HL-60/S4 treated with retinoic acid at 250 ng/mL for 4 days and 3 days (cell line): Measurements from ENCODE around the gene UNC93B1.
"Not testable (repeated sequence)": the region's sequence is repeated elsewhere in the genome, so short reads cannot be mapped to it uniquely, and the experiment has no call there.

Experiments used
- in situ Hi-C: fragments of 300-500 bp; cut with MboI; formaldehyde crosslinking; loops from 2 replicates; pipeline ENCODE4 v1.7.0; 2022; ENCODE audit warnings: low sequenced_read_pairs

The UNC93B1 gene

DNA sequence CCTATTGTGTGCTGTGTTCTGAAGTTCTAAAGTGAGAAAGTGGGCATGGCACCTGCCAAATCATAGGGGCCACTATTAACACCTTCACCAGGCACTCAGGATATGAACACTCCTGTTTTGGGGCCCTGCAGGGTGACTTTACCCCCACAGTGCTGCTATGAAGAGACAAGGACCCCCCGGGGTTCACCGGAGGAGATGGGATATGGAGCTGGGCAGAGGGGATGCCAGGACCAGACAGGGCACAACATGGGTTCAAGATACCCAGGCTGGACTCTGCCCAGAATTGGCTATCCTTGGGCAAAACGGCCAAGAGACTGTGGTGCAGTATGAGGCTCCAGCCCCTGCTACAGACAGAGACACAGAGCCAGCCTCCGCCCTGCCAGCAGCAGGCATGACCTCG, 9.5 kb downstream of the UNC93B1 start:
- in situ Hi-C loops = not testable (repeated sequence)

DNA sequence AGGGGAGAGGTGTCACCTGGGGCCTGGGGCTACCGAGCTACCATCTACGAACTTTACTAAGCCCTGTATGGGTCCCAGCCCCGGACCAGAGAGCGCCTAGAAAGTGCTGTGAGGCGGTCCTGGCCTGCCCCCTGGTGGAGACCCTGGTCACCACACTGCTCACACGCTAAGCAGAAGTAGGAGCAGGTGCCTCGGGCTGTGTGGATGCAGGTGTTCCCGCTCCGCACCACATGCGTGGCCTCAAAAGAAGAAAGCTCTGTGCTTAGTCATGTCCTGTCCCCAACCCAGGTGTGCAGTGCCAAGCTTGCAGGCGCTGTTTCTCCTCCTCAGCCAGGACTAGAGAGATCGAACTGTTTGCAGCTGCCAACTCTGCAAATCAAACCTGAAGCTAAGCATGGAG, 10.1 kb downstream of the UNC93B1 start:
- in situ Hi-C loops = not testable (repeated sequence)

DNA sequence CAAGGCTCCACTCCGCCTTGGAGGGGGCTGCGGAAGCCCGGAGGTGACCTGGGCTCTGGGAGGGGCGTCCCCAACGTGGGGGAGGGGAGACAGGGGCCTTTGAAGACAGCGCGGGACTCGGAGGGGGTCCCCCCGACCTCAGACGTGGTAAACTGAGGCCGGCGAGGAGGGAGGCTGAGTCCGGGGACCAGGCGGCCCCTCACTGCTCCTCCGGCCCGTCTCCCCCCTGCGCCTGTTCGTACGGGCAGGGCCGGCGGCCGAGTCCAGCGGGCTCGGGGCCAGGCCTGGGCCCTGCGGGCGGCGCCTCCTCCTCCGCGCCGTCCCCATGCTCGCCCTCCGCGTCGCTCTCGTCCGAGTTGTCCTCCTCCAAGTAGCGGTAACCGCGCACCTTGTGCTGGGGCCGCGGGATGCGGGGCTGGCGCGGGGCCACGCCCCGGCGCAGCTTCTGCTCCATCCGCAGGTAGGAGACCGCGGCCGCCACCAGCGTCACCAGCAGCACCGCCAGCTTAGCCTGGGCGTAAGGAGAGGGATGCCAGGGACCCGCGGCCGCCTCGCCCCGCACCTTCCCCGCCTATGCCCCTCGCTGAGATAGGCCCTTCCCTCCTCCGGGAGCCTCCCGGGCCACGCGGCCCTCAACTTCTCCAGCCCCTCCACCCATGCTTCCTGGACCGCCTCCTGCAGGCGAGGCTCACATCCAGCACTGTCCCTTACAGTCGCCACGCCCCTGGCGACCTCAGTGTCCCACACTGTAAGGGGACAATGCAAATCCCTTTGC, 12.4 kb downstream of the UNC93B1 start:
- in situ Hi-C loops = not testable (repeated sequence)

DNA sequence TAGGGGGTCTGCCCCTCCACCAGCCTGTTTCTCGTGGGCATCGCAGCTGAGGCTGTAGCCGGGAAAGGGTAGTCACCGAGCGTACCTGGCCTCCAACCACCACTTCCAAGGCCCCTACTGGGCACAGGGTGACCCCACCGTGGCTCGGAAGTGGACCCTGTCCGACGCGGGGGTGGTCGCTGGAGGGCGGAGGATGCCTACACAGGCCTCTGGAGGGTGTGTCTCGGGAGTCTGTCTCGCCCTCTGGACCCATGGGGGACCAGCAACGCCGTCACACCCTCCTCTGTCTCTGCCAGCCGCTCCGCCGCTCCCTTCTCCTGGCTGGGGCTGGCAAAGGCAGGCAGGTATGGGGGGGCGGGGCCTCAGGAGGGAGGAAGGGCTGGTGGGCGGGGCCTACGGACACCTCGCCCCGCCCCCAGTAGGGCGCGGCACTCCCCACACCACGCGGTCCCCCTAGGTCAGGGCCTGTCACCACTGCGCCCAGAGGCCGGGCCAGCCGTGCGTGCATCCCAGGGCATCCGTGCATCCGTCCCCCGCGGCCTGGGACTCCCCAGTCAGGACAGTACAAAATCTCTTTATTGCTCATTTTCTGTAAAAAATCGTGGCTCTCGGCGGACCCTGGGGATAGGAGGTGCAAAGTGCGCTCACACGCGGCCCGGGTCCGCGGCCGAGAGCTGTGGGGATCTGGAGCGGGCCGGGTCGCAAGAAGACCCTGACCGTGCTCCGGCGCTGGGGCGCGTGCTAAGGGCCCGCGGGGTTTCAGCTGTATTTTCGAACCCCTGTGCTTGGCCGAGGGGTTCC, 13.2 kb downstream of the UNC93B1 start:
- in situ Hi-C loops = not testable (repeated sequence)

DNA sequence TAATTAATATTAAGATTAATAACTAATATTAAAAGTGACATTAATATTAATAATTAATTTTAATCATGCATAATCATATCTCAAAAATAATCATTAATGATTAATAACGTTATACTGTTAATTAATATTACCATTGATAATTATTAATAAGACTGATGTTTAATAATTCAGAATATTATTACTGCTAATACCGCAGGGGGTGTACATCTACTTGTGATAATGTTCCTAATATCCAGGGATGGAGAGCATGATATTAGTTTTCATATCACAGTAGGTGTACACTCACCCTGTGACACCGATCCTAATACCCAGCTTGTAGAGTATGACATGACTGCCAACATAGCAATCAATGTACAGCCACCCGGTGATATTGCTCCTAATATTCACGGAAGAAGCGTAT, 18.6 kb downstream of the UNC93B1 start:
- in situ Hi-C loops = not testable (repeated sequence)

DNA sequence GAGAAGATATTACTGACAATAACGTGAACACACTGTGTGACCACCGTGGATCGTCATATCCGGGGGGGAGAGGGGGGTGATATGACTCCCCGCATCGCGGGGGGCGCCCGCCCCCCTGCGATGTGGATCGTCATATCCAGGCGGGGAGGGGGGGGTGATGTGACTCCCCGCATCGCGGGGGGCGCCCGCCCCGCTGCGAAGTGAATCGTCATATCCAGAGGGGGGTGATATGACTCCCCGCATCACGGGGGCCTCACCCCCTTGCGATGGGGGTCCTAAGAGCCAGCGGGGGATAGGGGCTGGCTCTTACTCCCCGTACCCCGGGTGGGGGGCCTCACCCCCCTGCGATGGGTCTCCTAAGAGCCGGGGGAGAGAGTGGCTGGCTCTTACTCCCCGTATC, 19.9 kb downstream of the UNC93B1 start:
- in situ Hi-C loops = no loop called here

DNA sequence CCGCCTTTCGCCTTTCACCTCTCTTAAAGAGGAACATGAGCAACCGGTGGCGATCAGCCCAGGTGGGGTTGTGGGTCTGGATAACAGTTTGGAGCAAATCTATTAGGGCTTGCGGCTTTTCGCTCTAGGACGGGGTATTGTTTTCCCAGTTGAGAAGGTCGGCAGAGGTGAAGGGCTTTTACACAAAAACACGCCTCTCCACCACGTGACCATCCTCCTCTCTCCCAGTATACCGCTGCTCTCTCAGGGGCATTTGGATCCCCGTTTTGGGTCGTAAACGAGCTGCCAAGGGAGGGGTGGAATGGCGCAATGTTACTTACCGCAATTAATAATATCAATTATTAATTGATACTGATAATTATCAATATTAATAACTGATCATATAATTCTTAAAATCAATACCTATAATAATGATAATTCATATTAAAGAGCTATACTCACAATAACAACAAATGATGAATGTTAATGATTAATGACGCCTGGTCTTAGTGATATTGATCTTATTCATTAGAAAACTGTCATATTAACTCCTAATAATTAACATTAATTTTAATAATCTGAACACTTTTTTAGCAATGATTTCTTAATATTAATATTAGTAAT, 21.5 kb downstream of the UNC93B1 start:
- in situ Hi-C loops = not testable (repeated sequence)

DNA sequence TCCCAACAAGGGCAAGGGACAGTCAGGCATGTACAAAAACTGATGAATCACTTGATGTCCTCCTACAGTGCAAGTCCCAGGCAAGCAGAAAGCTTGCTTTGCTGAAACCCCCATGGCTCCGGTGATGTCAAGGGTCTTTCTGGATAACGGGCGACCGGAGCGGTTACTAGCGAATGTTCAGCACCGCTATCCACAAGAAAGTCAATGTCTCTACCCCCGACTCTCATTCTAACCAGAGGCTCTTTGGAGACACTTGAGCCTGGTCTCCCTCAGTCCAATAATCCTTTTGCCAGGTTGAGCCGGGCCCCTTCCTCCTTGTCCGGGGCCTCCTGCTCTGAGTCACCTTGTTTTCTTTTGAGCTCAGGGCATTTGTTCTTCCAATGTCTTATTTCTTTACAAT, 22.7 kb downstream of the UNC93B1 start:
- in situ Hi-C loops = not testable (repeated sequence)

DNA sequence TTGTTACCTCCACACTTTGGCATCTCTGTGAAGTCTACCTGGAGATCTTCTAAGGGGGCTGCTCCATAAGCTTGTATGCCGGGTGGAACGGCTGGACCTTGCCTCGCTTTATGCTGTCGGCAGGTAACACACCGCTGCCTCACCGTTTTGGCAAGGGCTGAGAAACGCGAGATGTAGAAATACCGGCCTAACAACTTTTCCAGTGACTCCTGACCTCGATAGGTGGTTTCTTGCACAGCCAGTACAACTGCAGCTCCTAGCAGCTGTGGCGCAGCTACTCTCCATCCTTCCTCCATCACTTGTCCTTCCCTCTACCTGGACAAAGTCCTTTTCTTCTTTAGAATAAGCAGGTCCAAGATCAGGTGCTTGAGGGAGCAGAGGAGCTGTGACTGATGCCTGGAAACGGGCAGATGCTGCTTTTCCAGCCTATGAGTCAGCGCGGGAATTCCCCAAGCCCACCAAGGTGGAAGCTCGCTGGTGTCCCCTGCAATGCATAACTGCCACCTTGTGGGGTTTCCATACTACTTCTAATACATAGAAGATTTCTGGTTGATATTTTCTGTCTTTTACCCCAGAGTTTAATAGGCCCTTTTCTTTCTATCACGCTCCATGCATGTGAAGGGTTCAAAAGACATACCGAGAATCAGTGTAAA, 25.0 kb downstream of the UNC93B1 start:
- in situ Hi-C loops = not testable (repeated sequence)

DNA sequence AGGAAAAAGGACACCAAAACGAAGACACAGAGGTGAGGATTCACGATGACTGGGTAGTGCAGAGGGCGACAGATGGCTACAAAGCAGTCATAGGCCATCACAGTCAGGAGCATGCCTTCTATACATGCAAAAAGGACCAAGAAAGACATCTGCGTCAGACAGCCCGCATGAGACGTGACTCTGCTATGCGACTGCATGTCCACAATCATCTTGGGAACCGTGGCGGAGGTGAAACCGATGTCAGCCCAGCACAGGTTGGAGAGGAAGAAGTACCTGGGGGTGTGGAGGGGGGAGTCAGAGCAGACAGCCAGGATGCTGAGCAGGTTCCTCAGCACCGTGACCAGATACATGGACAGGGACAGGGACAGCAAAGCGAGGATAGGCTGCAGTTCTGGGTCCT, 29.2 kb downstream of the UNC93B1 start:
- in situ Hi-C loops = loop anchor here (25.0 kb wide), 1 partner anchor 112 kb away; no protein-coding TSS in a partner anchor

DNA sequence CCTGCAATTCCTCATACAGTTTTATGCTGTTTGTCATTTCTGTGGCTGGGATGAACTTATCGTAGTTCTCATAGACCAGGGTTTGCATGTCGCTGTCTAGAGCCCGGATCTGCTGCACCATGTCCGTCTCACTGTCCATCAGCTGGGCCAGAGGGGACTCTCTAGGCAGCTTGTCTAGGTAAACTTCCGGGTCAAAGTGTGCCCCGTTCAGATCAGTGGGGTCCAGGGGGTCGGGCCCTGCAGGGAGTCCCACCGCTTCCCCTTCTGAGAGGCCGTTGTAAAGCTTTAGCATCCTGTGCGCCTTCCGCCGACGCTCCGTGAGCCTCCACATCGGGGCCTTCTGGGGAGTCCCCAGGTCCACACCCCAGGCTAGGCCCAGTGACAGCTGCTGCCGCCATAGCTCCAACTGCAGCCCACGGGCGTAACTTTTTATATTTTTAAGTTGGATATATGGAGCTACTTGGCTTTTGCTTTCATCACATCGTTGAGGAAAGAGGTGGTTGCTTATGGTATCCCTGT, 38.0 kb downstream of the UNC93B1 start:
- in situ Hi-C loops = loop anchor here (25.0 kb wide), 1 partner anchor 104 kb away; no protein-coding TSS in a partner anchor

DNA sequence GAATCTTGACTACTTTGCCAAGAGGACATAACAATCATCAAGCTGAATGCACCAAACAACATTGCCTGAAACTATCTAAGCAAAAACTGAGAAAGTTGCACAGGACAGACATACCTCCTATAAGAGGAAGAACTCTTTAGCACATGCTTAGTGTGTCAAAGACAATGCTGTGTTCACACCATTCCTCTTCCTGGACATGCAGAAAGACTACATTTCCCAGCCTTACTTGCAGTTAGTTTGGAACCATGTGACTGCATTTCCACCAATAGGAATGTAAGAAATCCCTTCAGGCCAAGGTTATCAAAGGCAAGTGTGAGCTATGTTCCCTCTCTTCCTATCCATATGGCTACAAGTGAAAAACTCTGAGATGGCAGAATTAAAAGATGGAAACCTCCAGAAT, 39.2 kb downstream of the UNC93B1 start:
- in situ Hi-C loops = loop anchor here (25.0 kb wide), 1 partner anchor 102 kb away; no protein-coding TSS in a partner anchor

DNA sequence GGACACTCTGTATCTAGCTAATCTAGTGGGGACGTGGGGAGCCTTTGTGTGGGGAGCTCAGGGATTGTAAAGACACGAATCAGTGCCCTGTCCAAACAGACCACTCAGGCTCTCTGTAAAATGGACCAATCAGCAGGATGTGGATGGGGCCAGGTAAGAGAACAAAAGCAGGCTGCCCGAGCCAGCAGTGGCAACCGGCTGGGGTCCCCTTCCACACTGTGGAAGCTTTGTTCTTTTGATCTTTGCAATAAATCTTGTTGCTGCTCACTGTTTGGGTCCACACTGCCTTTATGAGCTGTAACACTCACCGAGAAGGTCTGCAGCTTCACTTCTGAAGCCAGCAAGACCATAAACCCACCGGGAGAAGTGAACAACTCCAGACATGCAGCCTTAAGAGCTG, 40.0 kb downstream of the UNC93B1 start:
- in situ Hi-C loops = loop anchor here (25.0 kb wide), 1 partner anchor 102 kb away; no protein-coding TSS in a partner anchor

DNA sequence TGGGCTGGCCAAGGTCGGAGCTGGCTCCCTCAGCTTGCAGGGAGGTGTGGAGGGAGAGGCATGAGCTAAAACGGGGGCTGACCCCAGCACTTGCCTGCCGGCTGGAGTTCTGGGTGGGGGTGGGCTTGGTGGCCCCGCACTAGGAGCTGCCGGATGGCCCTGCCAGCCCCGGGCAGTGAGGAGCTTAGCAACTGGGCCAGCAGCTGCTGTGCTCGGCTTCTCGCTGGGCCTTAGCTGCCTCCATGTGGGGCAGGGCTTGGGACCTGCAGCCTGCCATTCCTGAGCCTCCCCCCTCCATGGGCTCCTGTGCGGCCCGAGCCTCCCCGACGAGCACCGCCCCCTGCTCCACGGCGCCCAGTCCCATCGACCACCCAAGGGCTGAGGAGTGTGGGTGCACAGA, 40.7 kb downstream of the UNC93B1 start:
- in situ Hi-C loops = loop anchor here (25.0 kb wide), 1 partner anchor 101 kb away; no protein-coding TSS in a partner anchor

DNA sequence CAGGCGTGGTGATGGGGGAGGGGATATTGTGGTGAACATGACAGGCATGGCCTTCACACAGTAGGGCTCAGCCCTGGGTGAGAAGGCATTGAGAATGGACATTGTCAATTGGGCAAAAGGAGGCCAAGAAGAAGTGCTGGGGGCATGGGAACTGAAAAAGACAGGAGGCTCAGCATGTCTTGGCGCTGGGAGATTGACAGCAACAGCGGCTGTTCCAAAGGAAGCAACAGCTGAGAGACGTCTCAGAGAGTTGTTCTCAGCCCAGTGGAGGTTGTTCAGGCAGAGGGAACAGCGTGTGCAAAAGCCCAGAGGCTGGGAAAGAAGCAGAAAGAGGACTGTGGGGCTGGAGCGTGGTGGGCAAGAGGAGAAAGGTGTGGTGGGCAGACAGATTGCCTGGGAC, 47.7 kb downstream of the UNC93B1 start:
- in situ Hi-C loops = loop anchor here (25.0 kb wide), 1 partner anchor 94 kb away; no protein-coding TSS in a partner anchor

DNA sequence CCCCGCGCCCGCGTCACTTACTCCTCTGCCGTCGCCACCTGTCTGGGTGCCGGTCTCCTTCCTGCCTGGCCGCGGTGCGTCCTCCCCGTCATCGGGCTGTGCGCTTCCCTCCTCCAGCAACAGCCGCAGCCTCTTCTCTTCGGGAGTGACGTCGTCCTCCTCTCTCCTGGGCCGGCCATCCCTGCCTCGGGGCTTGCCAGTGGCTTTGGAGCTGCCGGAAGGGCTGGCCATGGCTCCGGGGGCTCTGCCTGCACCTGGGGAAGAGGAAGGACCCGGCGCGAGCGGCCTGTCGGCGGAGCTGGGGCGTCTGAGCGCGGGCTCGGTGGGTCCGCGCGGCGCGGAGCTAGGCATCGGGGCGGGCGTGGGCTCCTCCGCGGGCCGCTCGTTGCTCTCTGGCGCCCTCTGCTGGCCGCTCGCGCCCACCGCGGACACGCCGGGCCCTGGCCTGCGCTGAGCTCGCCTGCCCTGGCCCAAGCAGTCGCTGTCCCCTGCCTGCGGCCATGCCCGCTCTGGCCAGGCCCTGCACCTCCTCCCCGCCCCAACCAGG, 48.4 kb downstream of the UNC93B1 start:
- in situ Hi-C loops = loop anchor here (25.0 kb wide), 1 partner anchor 93 kb away; no protein-coding TSS in a partner anchor

DNA sequence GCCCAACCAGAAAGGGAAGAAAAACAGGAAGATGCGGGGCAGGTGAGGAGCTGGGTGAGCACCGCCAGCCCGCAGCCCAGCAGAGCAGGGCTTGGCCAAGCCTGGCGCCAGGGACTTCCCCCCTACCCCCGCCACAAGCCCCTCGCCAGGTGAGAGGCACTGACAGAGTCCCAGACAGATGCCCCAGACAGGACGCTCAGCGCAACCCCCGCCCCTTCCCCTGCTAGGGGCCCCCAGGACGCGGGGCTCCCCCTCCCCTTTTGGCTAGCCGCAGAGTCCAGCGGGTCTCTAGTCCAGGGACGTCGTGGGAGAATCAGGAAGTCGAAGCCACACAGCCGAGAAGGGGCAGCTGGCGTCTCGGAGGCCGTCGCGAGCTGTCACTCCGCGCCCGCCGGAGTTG, 48.9 kb downstream of the UNC93B1 start:
- in situ Hi-C loops = loop anchor here (25.0 kb wide), 1 partner anchor 93 kb away; no protein-coding TSS in a partner anchor

DNA sequence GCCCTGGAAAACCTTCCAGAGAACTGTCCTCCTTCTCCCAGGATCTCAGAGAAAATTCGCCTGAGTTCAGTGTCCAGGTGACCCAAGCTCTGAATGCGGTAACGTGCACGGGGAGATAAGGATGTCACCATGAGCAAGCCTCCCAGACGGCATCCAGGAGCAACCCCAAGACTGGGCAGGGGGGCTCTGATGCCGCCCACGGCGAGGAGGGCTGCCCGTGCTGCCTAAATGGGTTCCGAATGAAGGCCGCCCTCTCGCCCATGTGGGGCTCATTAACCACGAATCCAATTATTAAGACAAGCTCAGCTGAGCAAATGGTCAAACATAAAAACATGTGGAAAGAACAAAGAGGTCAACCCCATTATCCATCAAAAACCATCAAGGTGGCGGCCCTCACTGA, 49.6 kb downstream of the UNC93B1 start:
- in situ Hi-C loops = loop anchor here (25.0 kb wide), 1 partner anchor 92 kb away; no protein-coding TSS in a partner anchor

DNA sequence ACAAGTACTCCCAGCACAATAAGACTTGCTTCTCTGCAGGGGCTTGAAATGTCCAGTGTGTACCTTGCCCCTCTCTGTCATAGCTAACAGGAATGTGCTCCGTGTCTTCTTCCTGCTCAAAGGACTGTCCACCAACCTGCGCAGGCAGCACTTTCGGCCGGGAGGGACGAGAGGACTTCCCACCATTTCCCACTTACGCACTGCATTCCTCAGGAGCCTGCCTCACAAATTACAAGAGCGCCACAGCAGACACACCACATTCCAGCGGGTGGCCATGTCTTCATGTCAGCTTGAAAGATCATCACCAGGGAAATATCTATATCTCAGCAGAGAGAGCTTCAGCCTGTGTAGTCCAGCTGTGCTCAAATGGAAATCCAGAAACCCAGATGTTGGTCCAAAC, 53.2 kb downstream of the UNC93B1 start:
- in situ Hi-C loops = loop anchor here (25.0 kb wide), 1 partner anchor 88 kb away; no protein-coding TSS in a partner anchor

DNA sequence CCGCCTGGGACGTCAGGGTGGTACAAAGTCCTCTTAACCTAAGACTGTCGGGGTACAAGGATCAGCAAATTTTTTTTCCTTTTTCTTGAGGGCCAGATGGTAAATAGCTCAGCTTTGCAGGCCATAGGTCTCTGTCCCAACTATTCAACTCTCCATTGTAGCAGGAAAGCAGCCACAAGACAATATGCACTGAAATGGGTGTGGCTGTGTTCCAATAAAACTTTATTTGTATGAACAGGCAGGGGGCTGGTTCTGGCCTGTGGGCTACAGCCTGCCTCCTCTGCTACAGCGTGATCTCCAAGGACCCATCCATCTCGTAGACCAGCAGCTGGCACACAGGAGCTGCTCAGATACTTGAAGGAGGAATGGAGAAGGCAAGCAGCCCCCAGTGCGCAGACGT, 56.1 kb downstream of the UNC93B1 start:
- in situ Hi-C loops = not testable (repeated sequence)
